ENCODE results near the gene PTGS1. TPM values are rescaled to one million over a fixed set of nuclear protein-coding genes. Genes with fewer than 3 reads are reported as not detected.
A peak's percentile ranks its signal among the peaks of the same experiment; 100 is the strongest.
"Not testable (repeated sequence)": the region's sequence is repeated elsewhere in the genome, so short reads cannot be mapped to it uniquely, and the experiment has no call there.

PTGS1 gene
- total RNA-seq, 1 experiment from 2014 or later = 0.39 TPM

DNA sequence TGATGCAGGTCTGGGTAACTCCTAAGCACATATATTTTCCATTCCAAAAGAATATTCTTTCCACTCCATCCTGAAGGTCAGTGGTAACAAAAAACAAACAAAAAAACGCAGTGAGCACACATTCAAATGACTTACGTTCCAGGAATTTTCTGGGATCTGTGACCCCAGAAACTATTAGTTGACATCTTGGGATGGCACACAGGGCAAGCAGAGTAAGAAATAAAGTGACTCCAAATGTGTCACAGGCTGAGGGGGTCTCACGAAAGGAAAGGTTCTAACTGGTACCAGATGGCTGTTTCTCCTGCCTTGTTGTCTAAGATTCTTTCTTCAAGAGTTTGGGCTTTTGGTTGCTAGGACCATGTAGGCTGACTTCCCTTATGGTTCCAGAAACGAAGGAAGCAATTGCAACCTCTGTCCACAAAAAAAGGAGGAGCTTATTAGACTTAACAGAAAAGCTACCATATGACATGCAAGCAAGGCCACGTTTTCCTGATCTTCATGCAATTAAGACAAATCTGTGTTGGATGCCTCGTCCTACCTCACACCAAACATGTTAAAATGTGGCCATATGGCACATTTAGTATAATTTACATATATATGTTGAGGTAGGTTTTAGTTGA, 32.7 kb downstream of the PTGS1 start:
- Histone ChIP-seq H3K36me3 (no peaks in the 10 kb centered on the region), H3K27me3 (replicated peaks) (no peaks in the 10 kb centered on the region), H3K9me3 (replicated peaks) (peaks cover 4% of the 10 kb centered on the region; the same call in 1 of the 2 replicates), H3K4me3 (no peak overlapping the region), H3K27ac (peak overlapping the region; percentile 72), H3K4me1 (replicated peaks) (peaks cover 24% of the 10 kb centered on the region)
- peak in 1 of 2 experiments; percentile 47 for DNase-seq (ENCODE audit: low read depth in 1 of 2, low spot score in 2 of 2)

DNA sequence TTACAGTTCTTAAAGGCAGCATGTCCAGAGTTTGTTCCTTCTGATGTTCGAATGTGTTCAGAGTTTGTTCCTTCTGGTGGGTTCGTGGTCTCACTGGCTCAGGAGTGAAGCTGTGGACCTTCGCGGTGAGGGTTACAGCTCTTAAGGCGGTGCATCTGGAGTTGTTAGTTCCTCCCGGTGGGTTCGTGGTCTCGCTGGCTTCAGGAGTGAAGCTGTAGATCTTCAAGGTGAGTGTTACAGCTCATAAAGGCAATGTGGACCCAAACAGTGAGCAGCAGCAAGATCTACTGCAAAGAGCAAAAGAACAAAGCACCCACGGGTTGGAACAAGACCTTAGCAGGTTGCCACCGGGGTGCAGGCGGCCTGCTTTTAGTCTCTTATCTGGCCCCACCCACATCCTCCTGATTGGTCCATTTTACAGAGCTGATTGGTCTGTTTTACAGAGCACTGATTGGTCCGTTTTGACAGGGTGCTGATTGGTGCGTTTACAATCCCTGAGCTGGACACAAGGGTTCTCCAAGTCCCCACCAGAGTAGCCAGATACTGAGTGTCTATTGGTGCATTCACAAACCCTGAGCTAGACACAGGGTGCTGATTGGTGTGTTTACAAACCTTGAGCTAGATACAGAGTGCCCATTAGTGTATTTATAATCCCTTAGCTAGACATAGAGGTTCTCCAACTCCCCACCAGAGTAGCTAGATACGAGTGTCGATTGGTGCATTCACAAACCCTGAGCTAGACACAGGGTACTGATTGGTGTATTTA, 34.7 kb downstream of the PTGS1 start:
- H3K27ac ChIP-seq; H3K36me3 ChIP-seq; H3K27me3 ChIP-seq (replicated peaks); DNase-seq (ENCODE audit: low read depth in 1 of 2, low spot score in 2 of 2); H3K9me3 ChIP-seq (replicated peaks); H3K4me3 ChIP-seq: not testable (repeated sequence)
- H3K4me1 ChIP-seq (replicated peaks) = peaks cover 24% of the 10 kb centered on the region

GRCh38 chr9:122406070-122406890, 35.5 kb downstream of the PTGS1 start:
- DNase-seq (ENCODE audit: low read depth in 1 of 2, low spot score in 2 of 2) = no peak
- Histone ChIP-seq H3K36me3 (no peaks in the 10 kb centered on the region), H3K9me3 (replicated peaks) (no peaks in the 10 kb centered on the region), H3K27ac (no peak overlapping the region), H3K4me1 (replicated peaks) (peaks cover 24% of the 10 kb centered on the region), H3K27me3 (replicated peaks) (no peaks in the 10 kb centered on the region), H3K4me3 (no peak overlapping the region)

DNA sequence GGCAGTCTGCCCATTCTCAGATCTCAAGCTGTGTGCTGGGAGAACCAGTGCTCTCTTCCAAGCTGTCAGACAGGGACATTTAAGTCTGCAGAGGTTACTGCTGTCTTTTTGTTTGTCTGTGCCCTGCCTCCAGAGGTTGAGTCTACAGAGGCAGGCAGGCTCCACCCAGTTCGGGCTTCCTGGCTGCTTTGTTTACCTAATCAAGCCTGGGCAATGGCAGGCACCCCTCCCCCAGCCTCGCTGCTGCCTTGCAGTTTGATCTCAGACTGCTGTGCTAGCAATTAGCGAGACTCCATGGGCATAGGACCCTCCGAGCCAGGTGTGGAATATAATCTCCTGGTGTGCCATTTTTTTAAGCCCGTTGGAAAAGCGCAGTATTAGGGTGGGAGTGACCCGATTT, 43.3 kb downstream of the PTGS1 start:
- not testable (repeated sequence) for H3K9me3 ChIP-seq (replicated peaks); H3K36me3 ChIP-seq; H3K27me3 ChIP-seq (replicated peaks); DNase-seq (ENCODE audit: low read depth in 1 of 2, low spot score in 2 of 2); H3K4me3 ChIP-seq; H3K4me1 ChIP-seq (replicated peaks); H3K27ac ChIP-seq

DNA sequence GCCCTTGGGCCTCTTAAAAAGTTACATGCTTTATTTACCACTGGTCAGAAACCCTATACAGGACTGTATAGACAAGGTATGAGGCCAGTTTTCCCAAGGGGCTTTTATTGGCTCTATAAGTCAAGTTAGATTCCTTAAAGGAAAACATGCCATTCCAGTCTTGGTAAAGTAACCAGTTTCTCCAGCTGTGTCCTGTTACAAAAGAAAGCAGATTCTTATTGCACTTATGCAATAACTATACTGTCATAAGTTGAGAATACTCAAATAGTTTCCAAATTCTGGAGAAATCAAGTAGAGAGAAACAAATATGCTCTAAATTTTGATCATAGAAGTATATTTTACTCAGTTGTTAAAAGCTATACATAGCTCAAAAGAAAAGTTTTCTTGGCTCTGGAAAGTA, 47.2 kb downstream of the PTGS1 start:
- Histone ChIP-seq H3K4me1 (replicated peaks) (no peaks in the 10 kb centered on the region; the same call in 1 of the 2 replicates), H3K27ac (no peak overlapping the region), H3K9me3 (replicated peaks) (no peaks in the 10 kb centered on the region), H3K36me3 (no peaks in the 10 kb centered on the region), H3K4me3 (no peak overlapping the region), H3K27me3 (replicated peaks) (no peaks in the 10 kb centered on the region)
- DNase-seq (ENCODE audit: low read depth in 1 of 2, low spot score in 2 of 2) = no peak

GRCh38 chr9:122420315-122420714, 49.5 kb downstream of the PTGS1 start:
- no peaks in the 10 kb centered on the region for H3K27me3 ChIP-seq (replicated peaks)
- H3K4me1 ChIP-seq (replicated peaks) = no peaks in the 10 kb centered on the region

GRCh38 chr9:122425087-122425486, 54.3 kb downstream of the PTGS1 start:
- H3K27me3 ChIP-seq (replicated peaks) = no peaks in the 10 kb centered on the region; the same call in 1 of the 2 replicates
- H3K4me3 ChIP-seq = no peak overlapping the region
- H3K4me1 ChIP-seq (replicated peaks) = no peaks in the 10 kb centered on the region
- H3K9me3 ChIP-seq (replicated peaks) = no peaks in the 10 kb centered on the region
- no peak for DNase-seq (ENCODE audit: low read depth in 1 of 2, low spot score in 2 of 2)
- H3K36me3 ChIP-seq = no peaks in the 10 kb centered on the region
- no peak overlapping the region for H3K27ac ChIP-seq

More at GRCh38 chr9:122420315-122420714, 49.5 kb downstream of the PTGS1 start:
- Histone ChIP-seq H3K27ac (no peak overlapping the region), H3K36me3 (no peaks in the 10 kb centered on the region), H3K4me3 (no peak overlapping the region), H3K9me3 (replicated peaks) (no peaks in the 10 kb centered on the region)
- DNase-seq (ENCODE audit: low read depth in 1 of 2, low spot score in 2 of 2) = no peak

DNA sequence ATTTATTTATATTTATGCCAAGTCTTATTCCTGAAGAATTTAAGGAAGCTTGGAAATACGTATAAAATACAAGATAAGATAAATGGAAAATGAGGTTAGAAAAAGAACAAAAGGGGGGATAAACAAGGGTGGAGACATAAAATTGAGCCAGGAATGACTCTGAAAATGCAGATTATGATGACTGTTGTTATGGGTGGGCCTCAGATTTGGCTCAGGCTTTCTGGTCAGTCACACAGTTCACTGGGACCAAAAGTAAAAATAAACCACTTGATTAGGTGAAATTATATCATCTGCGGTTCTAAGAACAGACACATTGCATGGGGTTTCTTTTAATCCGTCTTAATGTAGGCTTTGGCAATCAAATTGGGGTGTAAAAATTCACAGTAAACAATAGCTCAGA, 55.9 kb downstream of the PTGS1 start:
- H3K27me3 ChIP-seq (replicated peaks) = no peaks in the 10 kb centered on the region; the same call in 1 of the 2 replicates
- DNase-seq (ENCODE audit: low read depth in 1 of 2, low spot score in 2 of 2) = no peak

GRCh38 chr9:122442568-122442967, 71.7 kb downstream of the PTGS1 start:
- no peak for DNase-seq (ENCODE audit: low read depth in 1 of 2, low spot score in 2 of 2)
- H3K4me3 ChIP-seq = no peak overlapping the region
- H3K4me1 ChIP-seq (replicated peaks) = peaks cover 5% of the 10 kb centered on the region
- H3K27ac ChIP-seq = no peak overlapping the region
- H3K36me3 ChIP-seq = no peaks in the 10 kb centered on the region
- H3K9me3 ChIP-seq (replicated peaks) = no peaks in the 10 kb centered on the region
- H3K27me3 ChIP-seq (replicated peaks) = no peaks in the 10 kb centered on the region

More for the DNA sequence above, 55.9 kb downstream of the PTGS1 start:
- Histone ChIP-seq H3K4me3 (no peak overlapping the region), H3K9me3 (replicated peaks) (no peaks in the 10 kb centered on the region), H3K4me1 (replicated peaks) (no peaks in the 10 kb centered on the region), H3K27ac (no peak overlapping the region), H3K36me3 (no peaks in the 10 kb centered on the region)

DNA sequence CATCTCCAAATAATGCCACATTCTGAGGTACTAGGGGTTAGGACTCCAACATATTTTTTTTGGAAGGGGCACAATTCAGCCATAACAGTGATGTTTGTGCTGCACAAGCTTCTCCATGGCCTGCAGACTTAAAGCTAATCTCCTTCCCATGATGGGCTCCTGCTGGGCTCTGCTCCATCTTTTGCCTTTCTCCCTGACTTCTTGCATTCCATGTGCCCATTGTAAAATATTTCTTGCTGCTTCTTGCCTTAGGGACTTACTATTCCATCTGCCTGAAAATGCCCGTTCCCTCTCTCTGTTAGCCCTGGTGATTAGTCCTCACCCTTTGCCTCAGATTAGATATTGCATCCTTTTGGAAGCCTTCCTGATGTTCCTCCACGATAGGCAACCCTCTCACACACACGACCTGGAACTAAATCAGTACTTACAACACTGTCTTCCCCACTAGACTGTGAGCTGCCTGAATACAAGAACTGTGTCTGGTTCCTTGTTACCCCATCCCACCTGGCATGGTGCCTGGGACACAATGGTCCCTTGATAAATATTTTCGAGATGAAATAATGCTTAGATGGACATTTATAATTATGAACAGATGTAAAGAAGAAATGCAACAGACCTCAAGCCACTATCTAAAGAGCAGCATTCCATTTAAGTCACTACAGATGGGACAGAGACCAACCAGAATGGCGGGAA, 73.4 kb downstream of the PTGS1 start:
- H3K27me3 ChIP-seq (replicated peaks) = no peaks in the 10 kb centered on the region
- no peaks in the 10 kb centered on the region for H3K36me3 ChIP-seq
- no peak overlapping the region for H3K27ac ChIP-seq
- peaks cover 5% of the 10 kb centered on the region for H3K4me1 ChIP-seq (replicated peaks)
- DNase-seq (ENCODE audit: low read depth in 1 of 2, low spot score in 2 of 2) = no peak
- no peaks in the 10 kb centered on the region for H3K9me3 ChIP-seq (replicated peaks)
- no peak overlapping the region for H3K4me3 ChIP-seq

Other genes with a start within 250 kb of the PTGS1 start
- gene NDUFA8, start 211.2 kb upstream of the PTGS1 start, total RNA-seq (2014; rRNA removed; shearing (Covaris generic)) = 38.5 and 47.8 TPM in 2 replicates
- not detected in 2 replicates for gene MORN5, start 211.1 kb upstream of the PTGS1 start, total RNA-seq (2014; rRNA removed; shearing (Covaris generic))
- 4.6 and 6.4 TPM in 2 replicates for gene LHX6, start 142.1 kb upstream of the PTGS1 start, total RNA-seq (2014; rRNA removed; shearing (Covaris generic))
- 9.8 and 17.6 TPM in 2 replicates for gene RBM18, start 106.2 kb upstream of the PTGS1 start, total RNA-seq (2014; rRNA removed; shearing (Covaris generic))
- 21.8 and 26.6 TPM in 2 replicates for gene MRRF, start 106.1 kb upstream of the PTGS1 start, total RNA-seq (2014; rRNA removed; shearing (Covaris generic))
- not detected in 2 replicates for gene OR1J1, start 106.9 kb downstream of the PTGS1 start, total RNA-seq (2014; rRNA removed; shearing (Covaris generic))
- not detected in 2 replicates for gene OR1J2, start 139.8 kb downstream of the PTGS1 start, total RNA-seq (2014; rRNA removed; shearing (Covaris generic))
- gene OR1J4, start 148.1 kb downstream of the PTGS1 start, total RNA-seq (2014; rRNA removed; shearing (Covaris generic)) = not detected in 2 replicates
- gene OR1N1, start 156.3 kb downstream of the PTGS1 start, total RNA-seq (2014; rRNA removed; shearing (Covaris generic)) = not detected in 2 replicates
- gene OR1N2, start 182.1 kb downstream of the PTGS1 start, total RNA-seq (2014; rRNA removed; shearing (Covaris generic)) = not detected in 2 replicates
- not detected in 2 replicates for gene OR1L8, start 212.4 kb downstream of the PTGS1 start, total RNA-seq (2014; rRNA removed; shearing (Covaris generic))
- gene OR1Q1, start 243.7 kb downstream of the PTGS1 start, total RNA-seq (2014; rRNA removed; shearing (Covaris generic)) = not detected in 2 replicates

All from SJSA1 (cell line).